SH-SY5Y (cell line): ENCODE data around the gene CCDC12.

ENCODE experiments used
- GATA2 ChIP-seq: IDR thresholded peaks from 2 replicates; pipeline ENCODE4 v1.6.1; 2011; ENCODE audit warnings: mild to moderate bottlenecking, low read depth, low read length
- GATA3 ChIP-seq: IDR thresholded peaks from 2 replicates; pipeline ENCODE4 v1.6.1; 2011; ENCODE audit warnings: low read depth, mild to moderate bottlenecking, low read length, moderate library complexity

CCDC12 gene

DNA sequence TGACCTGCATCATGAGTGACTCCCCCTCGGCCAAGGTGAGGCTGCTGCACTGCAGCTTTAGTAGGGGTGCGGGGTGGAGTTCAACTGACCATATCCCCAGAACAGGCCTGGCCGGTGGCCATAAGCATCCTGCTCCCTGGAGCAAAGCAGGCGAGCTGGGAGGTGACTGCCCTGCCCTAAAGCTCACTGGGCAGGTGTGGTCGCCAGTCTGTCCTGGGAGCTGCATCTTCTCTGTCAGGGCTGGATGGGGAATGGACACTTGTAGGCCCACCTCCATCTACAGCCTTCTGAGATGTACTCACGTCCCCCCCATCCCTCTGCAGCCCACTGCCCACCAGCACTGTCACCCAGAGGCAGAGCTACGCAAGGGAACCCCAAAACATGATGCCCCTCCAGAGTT lies 17.4 kb upstream of the CCDC12 start:
- TF ChIP-seq GATA2 (no peak), GATA3 (no peak)

DNA sequence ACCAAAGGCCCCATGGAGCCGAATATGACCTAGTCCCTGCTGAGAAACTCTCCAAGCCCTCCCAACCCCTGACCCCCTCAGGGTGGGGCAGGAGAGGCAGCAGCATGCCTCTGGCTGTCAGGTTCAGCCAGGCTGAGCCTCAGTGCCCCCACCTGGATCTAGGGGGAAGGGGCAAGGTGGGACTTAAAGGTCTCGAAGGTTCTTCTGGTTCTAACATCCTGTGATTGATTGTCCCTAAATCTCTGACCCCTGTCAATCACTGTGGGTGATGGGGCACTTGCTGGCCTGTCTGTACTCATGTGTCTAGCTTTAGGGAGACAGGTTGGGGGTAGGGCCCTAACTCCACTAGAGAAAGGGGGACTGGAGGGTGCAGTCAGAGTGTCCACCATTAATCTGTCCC lies 16.7 kb upstream of the CCDC12 start:
- no peak for TF ChIP-seq GATA2
- no peak for TF ChIP-seq GATA3

DNA sequence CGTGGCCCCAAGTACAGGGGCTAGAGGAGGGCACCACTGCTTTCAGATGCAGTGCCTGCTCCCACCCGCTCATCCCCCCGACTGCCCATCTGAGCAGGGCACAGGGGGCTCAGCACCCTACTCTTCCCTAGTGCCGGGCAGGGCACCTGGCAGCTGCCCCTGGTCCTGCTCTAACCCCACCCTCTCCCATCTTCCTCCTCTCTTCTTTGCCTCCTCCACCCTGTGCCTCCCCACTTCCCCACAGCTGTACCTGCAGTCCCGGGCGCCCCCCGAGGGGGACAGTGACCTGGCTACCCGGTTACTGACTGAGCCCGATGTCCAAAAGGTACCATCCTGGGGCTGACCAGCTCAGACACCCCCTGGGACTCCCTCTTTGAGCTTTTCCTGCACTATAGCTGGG lies 15.7 kb upstream of the CCDC12 start:
- no peak for TF ChIP-seq GATA2
- TF ChIP-seq GATA3: no peak

DNA sequence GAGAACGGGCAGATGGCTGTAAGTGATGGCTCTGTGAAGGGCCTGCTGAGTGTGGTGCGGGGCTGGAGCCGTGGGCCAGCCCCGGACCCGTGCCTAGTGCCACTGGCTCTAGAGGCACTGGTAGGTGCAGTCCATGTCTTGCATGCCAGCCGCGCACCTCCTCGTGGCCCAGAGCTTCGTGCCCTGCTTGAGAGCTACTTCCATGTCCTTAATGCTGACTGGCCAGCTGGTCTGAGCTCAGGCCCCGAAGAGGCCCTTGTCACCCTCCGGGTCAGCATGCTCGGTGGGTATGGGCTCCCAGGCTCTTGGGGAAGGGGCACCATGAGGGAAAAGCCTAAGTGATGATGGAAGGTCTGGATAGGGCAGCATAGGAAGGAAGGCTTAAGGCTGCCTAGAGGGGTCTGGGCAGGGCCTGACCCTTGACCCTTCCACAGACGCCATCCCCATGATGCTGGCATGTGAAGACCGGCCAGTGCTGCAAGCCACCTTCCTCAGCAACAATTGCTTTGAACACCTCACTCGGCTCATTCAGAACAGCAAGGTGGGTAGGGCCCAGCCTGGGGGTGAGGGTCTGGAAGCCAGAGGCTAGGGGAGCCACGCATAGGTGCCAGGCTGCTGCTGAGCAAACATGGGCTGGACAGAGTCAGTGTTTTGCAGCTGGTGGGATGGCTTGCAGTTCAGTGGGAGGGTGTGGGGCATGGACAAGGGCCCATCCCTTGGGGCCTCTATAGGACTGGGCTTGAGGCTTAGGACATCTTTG lies 15.0 kb upstream of the CCDC12 start:
- TF ChIP-seq GATA3 (no peak), GATA2 (no peak)

DNA sequence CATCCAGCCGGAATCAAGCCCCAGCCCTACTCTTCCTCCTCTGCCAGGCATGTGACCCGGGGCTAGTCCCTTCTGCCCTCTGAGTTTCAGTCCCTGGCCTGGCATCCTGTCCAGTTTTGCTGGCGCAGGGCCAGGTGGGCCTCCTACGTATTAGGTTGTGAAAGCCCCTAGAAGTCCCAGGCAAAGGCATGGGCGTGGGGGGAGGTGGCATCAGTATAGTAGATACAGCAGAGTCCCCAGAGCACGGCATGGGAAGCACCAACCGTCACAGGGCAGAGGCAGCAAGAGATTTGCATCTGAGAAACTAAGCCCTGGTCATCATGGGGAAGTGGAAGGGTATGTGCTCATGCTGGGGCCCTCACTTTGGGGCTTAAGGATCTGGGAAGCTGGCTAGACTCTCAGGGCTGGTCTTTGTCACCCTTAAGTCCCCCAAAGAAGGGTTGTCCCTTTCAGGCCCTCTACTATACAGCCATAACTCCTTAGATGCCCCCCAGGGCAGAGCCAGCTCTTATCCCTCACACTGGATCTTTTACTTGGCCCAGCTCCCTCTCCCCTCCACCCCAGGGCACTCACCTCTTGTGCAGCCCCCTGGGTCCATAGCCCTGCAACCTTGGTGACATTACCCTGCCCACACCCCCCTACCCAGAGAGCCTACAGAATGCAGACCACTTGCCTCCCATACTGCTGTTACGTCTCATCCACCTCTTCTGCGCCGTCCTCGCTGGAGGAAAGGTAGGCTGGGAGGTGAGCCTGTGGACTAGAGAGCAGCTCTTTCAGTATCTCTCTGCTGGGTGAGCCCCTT lies 14.2 kb upstream of the CCDC12 start:
- TF ChIP-seq GATA3 (no peak), GATA2 (no peak)

DNA sequence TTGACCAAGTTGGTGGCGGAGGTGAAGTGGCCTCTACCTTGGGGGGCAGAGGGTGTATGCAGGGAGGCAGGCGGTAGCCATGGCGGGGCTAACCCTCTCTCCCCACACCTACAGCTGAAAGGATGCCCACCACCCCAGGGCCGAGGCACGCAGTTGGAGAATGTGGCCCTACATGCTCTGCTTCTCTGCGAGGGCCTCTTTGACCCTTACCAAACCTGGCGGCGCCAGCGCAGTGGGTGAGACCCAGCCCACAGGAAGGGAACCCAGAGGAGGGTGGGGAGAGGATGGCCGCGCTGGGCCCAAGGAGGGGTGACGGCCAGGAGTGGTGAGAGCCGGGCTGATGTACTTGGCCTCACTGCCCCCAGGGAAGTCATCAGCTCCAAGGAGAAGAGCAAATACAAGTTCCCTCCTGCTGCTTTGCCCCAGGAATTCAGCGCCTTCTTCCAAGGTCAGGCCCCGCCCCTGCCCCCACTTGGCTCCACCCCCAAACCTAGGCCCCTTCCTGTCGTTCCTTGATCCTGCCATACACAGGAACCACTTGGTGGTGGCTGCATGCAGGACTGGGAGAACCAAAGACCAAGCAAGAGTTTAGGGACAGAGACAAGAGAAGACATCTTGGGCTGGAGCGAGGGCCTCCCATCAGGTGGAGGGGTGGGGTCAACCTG lies 12.7 kb upstream of the CCDC12 start:
- TF ChIP-seq GATA3 (no peak), GATA2 (no peak)

DNA sequence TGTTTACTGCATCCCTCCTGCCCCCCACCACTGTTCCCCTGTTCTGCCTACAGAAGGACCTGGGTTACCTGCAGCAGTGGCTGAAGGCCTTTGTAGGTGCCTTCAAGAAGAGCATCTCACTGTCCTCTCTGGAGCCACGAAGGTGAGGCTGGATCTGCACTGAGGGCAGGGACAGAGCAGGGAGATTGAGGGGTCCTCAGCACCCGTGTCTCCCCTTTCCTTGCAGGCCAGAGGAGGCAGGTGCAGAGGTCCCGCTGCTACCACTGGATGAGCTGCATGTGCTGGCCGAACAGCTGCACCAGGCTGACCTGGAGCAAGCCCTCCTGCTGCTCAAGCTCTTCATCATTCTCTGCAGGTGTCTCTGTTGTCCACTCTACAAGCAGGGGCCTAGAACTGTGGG lies 12.1 kb upstream of the CCDC12 start:
- no peak for TF ChIP-seq GATA3
- TF ChIP-seq GATA2: no peak

DNA sequence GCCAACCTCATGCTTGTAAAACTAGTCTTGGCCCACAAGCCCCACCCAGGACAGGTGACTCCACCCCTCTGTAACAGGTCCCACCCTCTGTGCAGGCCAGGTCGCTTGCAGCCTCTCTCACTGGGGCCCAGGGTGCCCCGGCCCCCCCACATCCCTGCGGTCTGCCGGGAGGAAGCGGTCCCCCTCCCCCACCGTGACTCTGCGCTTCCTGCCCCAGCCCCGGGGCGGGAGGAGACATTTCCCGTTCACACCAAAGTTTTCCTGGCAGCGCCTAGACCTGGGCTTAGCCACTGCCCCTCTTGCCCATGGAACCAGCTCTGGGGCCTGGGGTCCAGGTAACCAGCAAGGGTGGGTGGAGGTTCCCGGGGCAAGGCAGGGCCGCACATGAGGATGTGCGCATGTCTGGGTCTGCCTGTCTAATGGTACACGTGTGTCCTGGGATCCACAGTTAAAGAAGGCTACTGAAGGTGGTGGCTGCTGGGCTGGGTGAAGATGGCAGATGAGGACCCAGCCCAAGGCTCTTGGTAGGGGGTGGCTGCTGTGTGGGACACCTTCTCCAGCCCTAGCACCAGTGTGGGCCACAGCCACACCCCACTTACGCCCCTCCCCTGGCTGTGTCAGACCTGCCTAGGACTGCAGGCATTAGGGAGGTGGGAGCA lies 11.3 kb upstream of the CCDC12 start:
- no peak for TF ChIP-seq GATA3
- no peak for TF ChIP-seq GATA2

DNA sequence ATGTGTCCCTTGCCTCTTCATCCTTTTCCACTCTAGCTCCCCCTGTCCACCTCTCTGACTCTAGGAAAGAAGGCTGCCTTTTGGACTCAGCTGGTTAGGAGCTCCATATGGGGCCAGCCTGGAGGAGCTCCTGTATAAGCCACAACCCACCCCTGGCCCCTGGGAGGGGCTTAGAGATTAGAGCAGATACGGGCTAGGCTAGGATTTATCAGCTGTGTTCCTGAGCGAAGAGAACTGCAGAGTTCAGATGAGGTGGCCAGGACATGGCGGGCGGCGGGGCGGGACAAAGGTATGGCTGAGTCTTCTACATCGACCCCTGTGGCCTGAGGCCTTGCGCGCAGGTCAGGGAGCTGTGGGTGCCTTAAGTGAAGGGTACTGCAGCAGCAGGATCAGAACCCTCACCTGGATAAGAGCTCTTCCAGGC lies 10.8 kb upstream of the CCDC12 start:
- TF ChIP-seq GATA2: no peak
- no peak for TF ChIP-seq GATA3

DNA sequence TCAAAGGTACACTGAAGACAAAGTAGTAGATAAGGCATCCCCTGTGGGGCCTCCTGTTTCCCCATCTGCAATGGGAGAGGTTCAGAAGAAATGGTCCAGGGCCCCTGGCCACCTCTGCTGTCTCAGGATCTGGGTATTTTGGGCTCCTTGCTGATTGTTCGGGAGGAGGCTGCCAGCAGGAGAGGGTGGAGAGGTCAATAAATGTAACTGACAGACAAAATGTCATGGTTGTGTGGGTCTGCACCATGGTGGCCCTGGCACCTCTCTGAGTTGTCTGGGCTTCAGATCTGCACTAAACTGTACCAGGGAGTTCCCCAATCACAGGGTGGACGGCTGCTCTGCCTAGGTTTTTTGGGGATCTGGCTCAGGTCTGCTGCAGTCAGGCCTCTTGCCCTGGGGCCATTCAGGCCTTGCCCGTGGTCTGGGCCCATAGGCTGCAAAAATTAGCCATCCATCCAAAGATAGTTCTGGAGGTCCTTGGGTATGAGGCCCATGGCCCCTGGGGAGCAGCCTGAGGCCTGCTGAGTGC lies 10.3 kb upstream of the CCDC12 start:
- TF ChIP-seq GATA3 (no peak), GATA2 (no peak)

DNA sequence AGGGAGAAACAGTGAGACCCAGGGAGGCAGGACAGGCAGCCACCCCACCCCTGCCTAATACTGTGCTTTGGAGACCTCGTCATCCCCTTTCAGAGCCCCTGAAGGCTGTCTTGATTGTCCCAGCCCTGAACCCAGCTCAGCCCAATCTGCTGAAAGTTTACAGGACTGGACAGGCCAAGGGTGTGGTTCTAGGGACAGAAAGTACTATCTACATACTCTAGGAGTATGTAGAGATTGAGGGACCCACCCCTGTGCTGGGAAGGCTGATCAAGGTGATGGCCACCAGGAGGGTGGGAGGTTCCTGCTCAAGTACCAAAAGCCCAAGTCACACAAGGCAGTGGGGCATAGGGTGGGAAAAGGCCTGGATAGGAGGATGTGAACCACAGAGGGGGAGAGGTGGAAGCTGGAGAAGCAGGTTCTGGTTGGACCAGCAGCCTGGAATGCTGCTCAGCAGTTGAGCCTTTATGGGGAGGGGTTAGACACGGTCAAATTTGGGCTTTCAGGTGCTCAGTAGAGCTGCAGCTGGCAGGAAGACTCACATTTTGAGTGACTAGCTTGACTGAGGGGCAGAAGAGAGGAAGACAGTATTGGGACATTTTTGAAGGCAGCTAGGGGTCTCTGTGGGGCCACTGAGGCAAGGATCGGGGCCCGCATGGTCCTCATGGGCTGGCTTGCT lies 9.6 kb upstream of the CCDC12 start:
- TF ChIP-seq GATA2: no peak
- TF ChIP-seq GATA3: no peak

DNA sequence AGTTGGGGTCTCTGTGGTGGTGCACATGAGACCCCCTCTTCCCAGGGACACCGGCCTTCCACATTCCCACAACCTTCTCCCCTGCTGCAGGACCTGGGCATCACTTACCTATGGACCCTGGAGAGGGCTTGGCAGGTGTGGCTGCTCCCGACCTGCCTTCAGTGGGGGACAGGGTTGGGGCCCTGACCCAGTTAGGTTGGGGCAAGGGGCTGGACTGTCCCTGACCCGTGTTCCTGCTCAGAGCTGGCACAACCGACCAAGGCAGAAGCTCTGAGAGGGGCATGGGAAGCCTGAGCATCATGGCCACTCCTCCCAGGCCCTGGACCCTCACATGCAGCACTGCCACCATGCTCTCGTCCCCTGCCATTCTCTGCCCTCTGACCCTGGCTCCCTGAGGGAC lies 9.0 kb upstream of the CCDC12 start:
- no peak for TF ChIP-seq GATA3
- no peak for TF ChIP-seq GATA2
